SH-SY5Y (cell line): ENCODE data around the gene SSTR5.

Source experiments
- GATA2 ChIP-seq: IDR thresholded peaks from 2 replicates; pipeline ENCODE4 v1.6.1; 2011; ENCODE audit warnings: mild to moderate bottlenecking, low read depth, low read length
- GATA3 ChIP-seq: IDR thresholded peaks from 2 replicates; pipeline ENCODE4 v1.6.1; 2011; ENCODE audit warnings: low read depth, mild to moderate bottlenecking, low read length, moderate library complexity

GRCh38 chr16:1102921-1103635 lies 30.5 kb downstream of the SSTR5 start:
- TF ChIP-seq GATA2 (no peak), GATA3 (no peak)
